Natural killer cell (primary cell): ENCODE data around the gene AGAP2. TPM values are rescaled to one million over a fixed set of nuclear protein-coding genes. Genes with fewer than 3 reads are reported as not detected.

ENCODE experiments used
- ATAC-seq, 3 donors: fragments of 150-1000 bp in 2 of 3; fragments of 200-7000 bp in 1 of 3; cut with Tn5 transposase; 1 replicate in 1 of 3; 2 replicates in 2 of 3; pipeline ENCODE4 v1.10.0; 2021; ENCODE audit warnings: mild to moderate bottlenecking in 2 of 3, moderate library complexity in 2 of 3
- DNase-seq, 2 donors: peaks; one replicate each; pipeline versions ENCODE4 v3.0.0 to v3.0.0-alpha.2; 2013 to 2021; ENCODE audit warnings: mixed read lengths in 1 of 2
- H3K27ac ChIP-seq: one replicate; pipeline ENCODE4 v1.5.1; 2013; ENCODE audit warnings: mild to moderate bottlenecking, low read length
- H3K27me3 ChIP-seq: one replicate; pipeline ENCODE4 v1.6.1; 2013; ENCODE audit warnings: low read length; ENCODE audit not compliant: control insufficient read depth, insufficient read depth
- H3K36me3 ChIP-seq: one replicate; pipeline ENCODE4 v1.6.1; 2013; ENCODE audit warnings: low read length; ENCODE audit not compliant: control insufficient read depth, insufficient read depth
- H3K4me1 ChIP-seq: one replicate; pipeline ENCODE4 v1.6.1; 2013; ENCODE audit warnings: low read length; ENCODE audit not compliant: control insufficient read depth, insufficient read depth
- H3K4me3 ChIP-seq: one replicate; pipeline ENCODE4 v1.5.1; 2013; ENCODE audit warnings: low read length
- H3K9me3 ChIP-seq: one replicate; pipeline ENCODE4 v1.6.1; 2013; ENCODE audit warnings: low read length; ENCODE audit not compliant: control insufficient read depth, insufficient read depth
- H3K27ac Mint-ChIP-seq, 2 donors: one replicate each; pipeline ENCODE4 v1.8.0; 2022; ENCODE audit warnings: mild to moderate bottlenecking in 2 of 2, mixed read lengths in 2 of 2, moderate library complexity in 1 of 2
- H3K27me3 Mint-ChIP-seq, 2 donors: one replicate each; pipeline ENCODE4 v1.8.0; 2022; ENCODE audit warnings: low read depth in 2 of 2, mixed read lengths in 2 of 2
- H3K36me3 Mint-ChIP-seq: one replicate; pipeline ENCODE4 v1.8.0; 2022; ENCODE audit warnings: mixed read lengths
- H3K4me1 Mint-ChIP-seq, 2 donors: one replicate each; pipeline ENCODE4 v1.8.0; 2022; ENCODE audit warnings: mixed read lengths in 2 of 2
- H3K4me3 Mint-ChIP-seq: one replicate; pipeline ENCODE4 v1.8.0; 2022; ENCODE audit warnings: mild to moderate bottlenecking, moderate library complexity, mixed read lengths
- H3K9me3 Mint-ChIP-seq, 2 donors: one replicate each; pipeline ENCODE4 v1.8.0; 2022; ENCODE audit warnings: mixed read lengths in 2 of 2
- WGBS: methylation state at CpG from one replicate; pipeline ENCODE4 v1.1.7; 2013; ENCODE audit warnings: missing lambda C conversion rate; ENCODE audit not compliant: insufficient coverage; 5-methylcytosine and 5-hydroxymethylcytosine counted together
- intact Hi-C: fragments of 100-400 bp; cut with micrococcal nuclease; formaldehyde crosslinking; loops from one replicate; pipeline ENCODE4 v1.14.2; 2022
- total RNA-seq, 4 donors: library from RNA; stranded (reverse); fragments of 120-200 nt in 1 of 4; gene quantifications; one replicate each; pipeline versions ENCODE4 v1.2.3 to v1.2.4, GENCODE V29; 2013 to 2022
- TF ChIP-seq, protein P1 (sequence below): fragments of 200-600 bp; IDR thresholded peaks from one replicate; pipeline ENCODE4 v1.8.0; 2022; ENCODE audit warnings: antibody characterized with exemption

The AGAP2 gene
- total RNA-seq, 3 donors from 2014 or later (not counting 1 experiment from before 2014, with no cell fraction given), result 54.1 to 63.5 (median 54.8) TPM

DNA sequence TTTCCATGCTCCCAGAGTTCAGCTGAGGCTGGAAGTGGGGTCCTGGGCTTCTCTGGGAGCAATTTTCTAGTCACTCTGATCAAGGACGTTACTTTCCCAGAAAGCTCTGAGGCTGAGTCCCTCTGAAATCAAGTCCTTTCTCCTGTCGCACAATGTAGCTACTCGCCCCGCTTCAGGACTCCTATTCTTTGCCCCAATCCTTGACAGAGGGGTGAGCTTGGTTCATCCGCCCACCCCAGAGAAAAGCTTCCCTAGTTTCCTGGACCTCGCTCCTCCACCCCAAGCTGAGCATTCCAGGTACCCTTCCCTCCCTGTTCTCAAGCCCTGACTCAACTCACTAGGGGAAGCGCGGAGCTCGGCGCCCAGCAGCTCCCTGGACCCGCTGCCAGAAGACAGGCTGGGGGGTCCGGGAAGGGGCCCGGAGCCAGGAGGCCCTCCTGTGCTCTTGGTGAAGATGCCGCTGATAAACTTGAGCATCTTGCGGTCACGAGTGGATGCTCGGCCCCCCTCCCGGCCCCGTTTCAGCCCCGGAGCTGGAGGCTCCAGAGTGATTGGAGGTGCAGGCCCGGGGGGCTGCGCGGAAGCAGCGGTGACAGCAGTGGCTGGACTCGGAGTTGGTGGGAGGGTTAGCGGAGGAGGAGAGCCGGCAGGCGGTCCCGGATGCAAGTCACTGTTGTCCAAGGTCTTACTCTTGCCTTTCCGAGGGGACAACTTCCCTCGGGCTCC, 1.6 kb downstream of the AGAP2 start:
- TF ChIP-seq, protein P1, sequence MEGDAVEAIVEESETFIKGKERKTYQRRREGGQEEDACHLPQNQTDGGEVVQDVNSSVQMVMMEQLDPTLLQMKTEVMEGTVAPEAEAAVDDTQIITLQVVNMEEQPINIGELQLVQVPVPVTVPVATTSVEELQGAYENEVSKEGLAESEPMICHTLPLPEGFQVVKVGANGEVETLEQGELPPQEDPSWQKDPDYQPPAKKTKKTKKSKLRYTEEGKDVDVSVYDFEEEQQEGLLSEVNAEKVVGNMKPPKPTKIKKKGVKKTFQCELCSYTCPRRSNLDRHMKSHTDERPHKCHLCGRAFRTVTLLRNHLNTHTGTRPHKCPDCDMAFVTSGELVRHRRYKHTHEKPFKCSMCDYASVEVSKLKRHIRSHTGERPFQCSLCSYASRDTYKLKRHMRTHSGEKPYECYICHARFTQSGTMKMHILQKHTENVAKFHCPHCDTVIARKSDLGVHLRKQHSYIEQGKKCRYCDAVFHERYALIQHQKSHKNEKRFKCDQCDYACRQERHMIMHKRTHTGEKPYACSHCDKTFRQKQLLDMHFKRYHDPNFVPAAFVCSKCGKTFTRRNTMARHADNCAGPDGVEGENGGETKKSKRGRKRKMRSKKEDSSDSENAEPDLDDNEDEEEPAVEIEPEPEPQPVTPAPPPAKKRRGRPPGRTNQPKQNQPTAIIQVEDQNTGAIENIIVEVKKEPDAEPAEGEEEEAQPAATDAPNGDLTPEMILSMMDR, result no peak
- Histone ChIP-seq H3K9me3 (no peaks in the 10 kb centered on the region), H3K27me3 (no peaks in the 10 kb centered on the region), H3K4me1 (peaks cover 30% of the 10 kb centered on the region), H3K4me3 (no peak overlapping the region), H3K36me3 (peaks cover 58% of the 10 kb centered on the region), H3K27ac (no peak overlapping the region)
- Mint-ChIP-seq H3K27ac (peak overlapping the region in 1 of 2 donors; percentile 74), H3K9me3 (no peaks in the 10 kb centered on the region), H3K27me3 (no peaks in the 10 kb centered on the region), H3K36me3 (peaks cover 7% of the 10 kb centered on the region), H3K4me1 (peaks cover 42 to 48% of the 10 kb centered on the region in 2 donors), H3K4me3 (no peak overlapping the region)
- 96% methylated on average over 31 of the region's 31 CpGs for WGBS
- DNase-seq, result no peak
- ATAC-seq, result no peak
- intact Hi-C loops, result no loop called here

DNA sequence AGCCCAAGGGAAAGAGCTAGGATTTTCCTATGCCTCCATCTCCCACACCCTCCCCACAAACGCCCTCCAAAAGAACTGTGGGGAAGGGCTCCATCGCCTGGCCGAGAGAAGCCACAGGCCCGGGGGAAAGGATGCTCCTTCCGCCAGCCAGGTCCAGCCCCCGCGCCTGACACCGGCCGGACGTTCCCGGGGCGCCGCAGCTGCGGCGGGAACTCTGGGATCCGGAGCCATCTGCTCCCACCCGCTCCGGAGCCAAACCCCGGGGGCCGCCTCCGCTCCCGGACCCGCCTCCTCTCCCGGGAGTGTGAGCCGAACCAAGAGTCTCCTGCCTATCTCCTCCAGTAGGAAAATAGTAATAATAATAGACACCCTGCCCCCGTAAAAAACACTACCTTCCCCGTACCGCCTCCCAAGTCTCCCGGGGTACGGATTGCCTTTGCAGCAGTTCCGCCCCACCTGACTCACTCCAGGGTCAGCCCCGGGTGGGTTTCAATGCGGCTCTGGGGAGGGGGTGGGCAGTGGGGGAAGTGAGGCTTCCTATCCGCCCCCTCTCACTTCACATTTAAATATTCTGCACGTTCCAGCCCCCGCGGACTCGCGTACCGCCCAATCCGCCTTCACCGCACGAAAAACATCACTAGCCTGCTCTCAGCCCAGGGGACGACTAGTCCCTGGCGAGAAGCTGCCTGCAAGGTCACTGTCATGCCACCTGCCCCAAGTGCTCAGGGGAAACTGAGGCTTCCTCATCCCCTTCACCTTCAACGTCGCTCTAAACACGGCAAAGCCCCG, 2.4 kb downstream of the AGAP2 start:
- TF ChIP-seq, protein P1, result no peak
- ATAC-seq (no peak), DNase-seq (no peak)
- WGBS, result 94% methylated on average over 42 of the region's 49 CpGs
- no peaks in the 10 kb centered on the region for H3K27me3 ChIP-seq
- H3K36me3 ChIP-seq, result peaks cover 66% of the 10 kb centered on the region
- Mint-ChIP-seq H3K4me3 (no peak overlapping the region), H3K9me3 (no peaks in the 10 kb centered on the region), H3K27me3 (no peaks in the 10 kb centered on the region), H3K36me3 (peaks cover 7% of the 10 kb centered on the region), H3K4me1 (peaks cover 35 to 45% of the 10 kb centered on the region in 2 donors), H3K27ac (peak overlapping the region in 1 of 2 donors; percentile 74)
- peaks cover 24% of the 10 kb centered on the region for H3K4me1 ChIP-seq
- H3K9me3 ChIP-seq, result no peaks in the 10 kb centered on the region
- no peak overlapping the region for H3K27ac ChIP-seq
- intact Hi-C loops, result no loop called here
- no peak overlapping the region for H3K4me3 ChIP-seq

DNA sequence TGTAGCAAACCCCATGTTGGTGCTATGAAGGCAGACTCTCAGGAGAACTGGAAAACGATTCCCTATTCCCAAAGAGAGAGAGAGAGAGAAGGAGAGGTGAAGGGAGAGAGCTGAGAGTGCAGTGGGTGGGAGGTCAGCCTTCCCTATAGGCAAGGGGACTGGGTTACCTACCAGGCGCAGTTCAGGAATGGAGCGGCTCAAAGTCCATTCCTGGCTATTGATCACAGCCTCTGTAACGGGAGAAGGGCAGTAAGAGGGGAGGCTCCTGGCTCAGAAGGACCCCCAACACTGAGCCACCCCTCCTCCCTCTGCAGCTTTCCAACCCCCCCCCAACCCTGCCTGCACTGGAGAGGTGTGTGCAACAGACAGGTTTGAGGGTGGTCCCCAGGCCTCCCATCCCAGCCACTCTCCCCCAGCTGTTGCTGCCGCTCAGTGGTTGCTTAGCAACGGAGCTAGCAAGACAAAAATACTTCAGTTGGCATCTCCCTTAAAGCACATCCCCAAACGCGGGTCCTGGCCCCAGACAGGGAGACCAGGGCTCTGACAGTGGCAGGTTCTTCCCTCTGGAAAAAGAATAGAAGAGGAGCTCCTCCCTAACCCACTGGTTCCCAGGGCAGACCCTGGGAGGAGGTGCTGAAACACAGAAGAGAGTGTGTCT, 3.2 kb downstream of the AGAP2 start:
- H3K9me3 Mint-ChIP-seq, result no peaks in the 10 kb centered on the region
- peaks cover 27 to 37% of the 10 kb centered on the region in 2 donors for H3K4me1 Mint-ChIP-seq
- Histone ChIP-seq H3K36me3 (peaks cover 74% of the 10 kb centered on the region), H3K27me3 (no peaks in the 10 kb centered on the region), H3K4me3 (no peak overlapping the region), H3K9me3 (no peaks in the 10 kb centered on the region), H3K27ac (no peak overlapping the region), H3K4me1 (peaks cover 15% of the 10 kb centered on the region)
- no peaks in the 10 kb centered on the region for H3K27me3 Mint-ChIP-seq
- peak overlapping the region; percentile 49 to 50 for H3K27ac Mint-ChIP-seq
- ATAC-seq (no peak), DNase-seq (no peak)
- 87% methylated on average over 7 of the region's 8 CpGs for WGBS
- TF ChIP-seq, protein P1, result no peak
- intact Hi-C loops, result no loop called here
- no peak overlapping the region for H3K4me3 Mint-ChIP-seq
- H3K36me3 Mint-ChIP-seq, result peaks cover 7% of the 10 kb centered on the region
